ENCODE measurements around the gene ZNF444. TPM values are rescaled to one million over a fixed set of nuclear protein-coding genes. Genes with fewer than 3 reads are reported as not detected.

Gene ZNF444
- total RNA-seq, 1 experiment from 2014 or later = 31.7 TPM

GRCh38 chr19:56167064-56167578, 26.0 kb downstream of the ZNF444 start:
- Histone ChIP-seq H3K9me3 (ENCODE audit: control insufficient read depth in 1 of 2, insufficient read depth in 1 of 2, low read depth in 1 of 2, low read length in 2 of 2) (no peaks in the 10 kb centered on the region), H3K4me2 (ENCODE audit: low read length) (no peak overlapping the region)

More at GRCh38 chr19:56167064-56167578, 26.0 kb downstream of the ZNF444 start:
- Histone ChIP-seq H3K27me3 (ENCODE audit: insufficient read depth, low read length) (no peaks in the 10 kb centered on the region), H2AFZ (ENCODE audit: low read depth, low read length, poor library complexity, severe bottlenecking) (no peak overlapping the region), H3K9ac (ENCODE audit: low read length) (no peak overlapping the region), H3K4me1 (ENCODE audit: control insufficient read depth in 1 of 2, insufficient read depth in 2 of 2, low read length in 2 of 2) (no peaks in the 10 kb centered on the region), H3K4me3 (replicated peaks in 1 of 2; ENCODE audit: low read depth in 1 of 2, low read length in 2 of 2) (no peak overlapping the region), H3K27ac (ENCODE audit: low read depth, low read length) (no peak overlapping the region), H4K20me1 (ENCODE audit: insufficient read depth) (no peaks in the 10 kb centered on the region), H3K36me3 (ENCODE audit: control insufficient read depth in 1 of 2, insufficient read depth in 2 of 2, low read length in 2 of 2) (no peaks in the 10 kb centered on the region), H3K79me2 (ENCODE audit: insufficient read depth, low read length) (no peaks in the 10 kb centered on the region), H3K9me2 (ENCODE audit: insufficient read depth) (no peaks in the 10 kb centered on the region)
- ChIA-PET CTCF (no interaction called here), RAD21 (ENCODE audit: low non-redundant PET in 1 of 2, low total read pairs in 2 of 2, uncharacterized antibody in 2 of 2, unreplicated experiment in 2 of 2) (no interaction called here), POLR2A (no interaction called here)
- no peak for DNase-seq (ENCODE audit: low read depth, low spot score)
- TF ChIP-seq EGR1 (IDR thresholded peaks at IDR 0.05; ENCODE audit: low read depth) = no peak
- TF ChIP-seq CTCF (IDR thresholded peaks at IDR 0.05 in 2 of 3, conservative IDR thresholded peaks at IDR 0.05 in 1 of 3; ENCODE audit: borderline replicate concordance in 1 of 3, insufficient read depth in 1 of 3, low read depth in 2 of 3, low read length in 2 of 3) = no peak
- TF ChIP-seq EZH2phosphoT487 (IDR thresholded peaks at IDR 0.05; ENCODE audit: borderline replicate concordance) = no peak
- TF ChIP-seq RAD21 (IDR thresholded peaks at IDR 0.05; ENCODE audit: low read depth) = no peak
- no peak for TF ChIP-seq POLR2A (IDR thresholded peaks at IDR 0.05; ENCODE audit: borderline replicate concordance, extremely low read depth, insufficient read depth, insufficient read length)
- TF ChIP-seq REST (IDR thresholded peaks at IDR 0.05; ENCODE audit: low read depth) = peak; percentile 62
- TF ChIP-seq ELF1 (IDR thresholded peaks at IDR 0.05; ENCODE audit: borderline replicate concordance, low read depth) = no peak
- ATAC-seq = no peak
- no TSS peak for BruUV-seq (replicated peaks)
- intact Hi-C loops (cut with micrococcal nuclease) = no loop called here
